HepG2 (cell line): ENCODE results near the gene MTUS2. TPM values are rescaled to one million over a fixed set of nuclear protein-coding genes. Genes with fewer than 3 reads are reported as not detected.

ENCODE experiments used
- ATAC-seq: fragments of 200-7000 bp; cut with Tn5 transposase; 3 replicates; pipeline ENCODE4 v1.9.1; 2020; ENCODE audit warnings: mild to moderate bottlenecking, moderate library complexity
- BruUV-seq: library from RNA; stranded (reverse); fragments of 400-500 nt; replicated peaks from 2 replicates; lab custom pipeline; 2021; lab: Mats Ljungman, UMichigan
- CTCF ChIA-PET: fragments of 300-600 bp; formaldehyde crosslinking; extraction: SDS; loops from one replicate; lab custom pipeline; 2021; ENCODE audit warnings: low total read pairs, inconsistent platforms, low intra/inter-chr PET ratio; lab: Yijun Ruan, JAX
- POLR2A ChIA-PET: fragments of 350-600 bp; sonication (Branson Sonifier 250); formaldehyde crosslinking; loops from one replicate; lab custom pipeline; 2020; ENCODE audit warnings: antibody characterized with exemption, inconsistent platforms; lab: Yijun Ruan, JAX
- DNase-seq: peaks from one replicate; pipeline ENCODE4 v3.0.0-alpha.2; 2015; ENCODE audit warnings: low spot score
- FAIRE-seq: peaks from 3 replicates; lab custom pipeline; 2011; peaks lifted over from hg19 to GRCh38; lab: Jason Lieb, UNC
- H2AFZ ChIP-seq: one replicate; pipeline ENCODE4 v1.6.1; 2011; ENCODE audit warnings: low read length, inconsistent platforms
- H3K27ac ChIP-seq: fragments of 300-600 bp; 3 replicates; pipeline ENCODE4 v1.8.0; 2011; ENCODE audit warnings: mixed run types, mild to moderate bottlenecking, mixed read lengths, low read length, inconsistent platforms; ENCODE audit not compliant: insufficient read depth; ENCODE audit errors: extremely low read length
- H3K27me3 ChIP-seq, 2 experiments: fragments of 200-600 bp in 1 of 2; 2 replicates in 1 of 2; 3 replicates in 1 of 2; pipeline versions ENCODE4 v1.6.0 to v1.8.0; 2011; ENCODE audit warnings: low read length in 2 of 2, mild to moderate bottlenecking in 2 of 2, moderate library complexity in 2 of 2, inconsistent platforms in 1 of 2; ENCODE audit not compliant: insufficient read depth in 2 of 2, control insufficient read depth in 1 of 2
- H3K36me3 ChIP-seq, 2 experiments: fragments of 200-600 bp in 1 of 2; replicated peaks in 1 of 2; 2 replicates in 1 of 2; 3 replicates in 1 of 2; pipeline versions ENCODE4 v1.5.1 to v1.8.0; 2011; ENCODE audit warnings: low read length in 2 of 2, inconsistent platforms in 1 of 2; ENCODE audit not compliant: insufficient read depth in 2 of 2, control insufficient read depth in 1 of 2
- H3K4me1 ChIP-seq: 2 replicates; pipeline ENCODE4 v1.5.1; 2012; ENCODE audit warnings: low read length, inconsistent platforms; ENCODE audit not compliant: insufficient read depth
- H3K4me2 ChIP-seq: 2 replicates; pipeline ENCODE4 v1.6.0; 2011; ENCODE audit warnings: low read depth, low read length, inconsistent platforms
- H3K4me3 ChIP-seq, 3 experiments: fragments of 200-600 bp in 1 of 3; sonication (generic), shearing (Covaris generic) in 1 of 3; replicated peaks in 1 of 3; 2 replicates each; pipeline ENCODE4 v1.5.1; 2011 to 2016; ENCODE audit warnings: low read length in 3 of 3, inconsistent platforms in 2 of 3, low read depth in 2 of 3, mild to moderate bottlenecking in 2 of 3, control low read depth in 1 of 3, mixed read lengths in 1 of 3; ENCODE audit not compliant: insufficient read depth in 1 of 3
- H3K79me2 ChIP-seq: one replicate; pipeline ENCODE4 v1.6.1; 2011; ENCODE audit warnings: low read length, inconsistent platforms; ENCODE audit not compliant: insufficient read depth
- H3K9ac ChIP-seq: 2 replicates; pipeline ENCODE4 v1.6.0; 2011; ENCODE audit warnings: mild to moderate bottlenecking, low read depth, low read length, inconsistent platforms; ENCODE audit not compliant: insufficient read depth
- H3K9me3 ChIP-seq: 2 replicates; pipeline ENCODE4 v1.5.1; 2012; ENCODE audit warnings: mild to moderate bottlenecking, low read length
- H4K20me1 ChIP-seq: 2 replicates; pipeline ENCODE4 v1.6.0; 2011; ENCODE audit warnings: inconsistent platforms, mild to moderate bottlenecking, low read length, moderate library complexity; ENCODE audit not compliant: insufficient read depth
- ARNT2 ChIP-seq: sonication (generic); formaldehyde crosslinking; IDR thresholded peaks from 2 replicates; pipeline ENCODE4 v1.8.0; 2022; ENCODE audit warnings: mild to moderate bottlenecking, low read depth, missing genetic modification reagents, moderate library complexity
- CTCF ChIP-seq: sonication (generic); formaldehyde crosslinking; IDR thresholded peaks from 2 replicates; pipeline ENCODE4 v1.5.0; 2020; ENCODE audit warnings: mild to moderate bottlenecking, missing genetic modification reagents, moderate library complexity
- DNMT1 ChIP-seq: sonication (generic); formaldehyde crosslinking; IDR thresholded peaks from 2 replicates; pipeline ENCODE4 v1.5.1; 2020; ENCODE audit warnings: mild to moderate bottlenecking, missing genetic modification reagents
- FLYWCH1 ChIP-seq: sonication (generic); formaldehyde crosslinking; IDR thresholded peaks from 2 replicates; pipeline ENCODE4 v1.8.1; 2023; ENCODE audit warnings: mild to moderate bottlenecking, missing genetic modification reagents
- KDM2A ChIP-seq: sonication (generic); formaldehyde crosslinking; IDR thresholded peaks from 2 replicates; pipeline ENCODE4 v1.4.0; 2020; ENCODE audit warnings: low read depth, missing genetic modification reagents, borderline replicate concordance
- NKX3-1 ChIP-seq: sonication (generic); formaldehyde crosslinking; IDR thresholded peaks from 2 replicates; pipeline ENCODE4 v1.5.0; 2020; ENCODE audit warnings: missing genetic modification reagents
- ONECUT2 ChIP-seq: sonication (generic); formaldehyde crosslinking; IDR thresholded peaks from 2 replicates; pipeline ENCODE4 v1.4.0; 2020; ENCODE audit warnings: missing genetic modification reagents
- PHF8 ChIP-seq: sonication (generic); formaldehyde crosslinking; IDR thresholded peaks from 2 replicates; pipeline ENCODE4 v1.5.0; 2020; ENCODE audit warnings: missing genetic modification reagents
- RAD51 ChIP-seq: fragments of 450-650 bp; IDR thresholded peaks from 2 replicates; pipeline ENCODE4 v1.6.1; 2016; ENCODE audit warnings: borderline replicate concordance
- RERE ChIP-seq: IDR thresholded peaks from 2 replicates; pipeline ENCODE4 v1.6.1; 2016; ENCODE audit warnings: low read depth, missing genetic modification reagents, missing compliant biosample characterization
- SRSF1 ChIP-seq: fragments of 200-400 bp; formaldehyde crosslinking; optimal IDR thresholded peaks from 2 replicates; pipeline ENCODE3; 2017; ENCODE audit warnings: mild to moderate bottlenecking, low read depth, low read length, moderate library complexity
- ZBTB39 ChIP-seq: sonication (generic); formaldehyde crosslinking; IDR thresholded peaks from 2 replicates; pipeline ENCODE4 v1.5.0; 2020; ENCODE audit warnings: missing genetic modification reagents
- ZNF777 ChIP-seq: sonication (generic); formaldehyde crosslinking; IDR thresholded peaks from 2 replicates; pipeline ENCODE4 v1.4.0; 2020; ENCODE audit warnings: missing genetic modification reagents
- WGBS: methylation state at CpG from one replicate; pipeline ENCODE4 v1.1.6; 2017; ENCODE audit warnings: low lambda C conversion rate; 5-methylcytosine and 5-hydroxymethylcytosine counted together
- in situ Hi-C: cut with HindIII; loops from 2 replicates; pipeline ENCODE4 v1.10.0; 2017; ENCODE audit warnings: low pct_unique_long_range_greater_than_20kb; ENCODE audit not compliant: extremely low pct_ligation_motif_present
- intact Hi-C: fragments of 100-400 bp; cut with micrococcal nuclease; formaldehyde crosslinking; loops from one replicate; pipeline ENCODE4 v1.10.0; 2022; ENCODE audit not compliant: unreplicated experiment
- polyA plus RNA-seq, 8 experiments: library from polyadenylated mRNA; depleted of rRNA in 3 of 8; stranded (reverse) in 7 of 8; unstranded in 1 of 8; fragments of >200 nt; fragmentation: Illumina TruSeq in 4 of 8; extraction: Trizol in 4 of 8; gene quantifications; 2 replicates each; pipeline versions ENCODE4 v1.2.1 to v1.2.3, GENCODE V29; 2011 to 2016; ENCODE audit warnings: low read depth in 4 of 8, missing spikeins in 1 of 8, mixed read lengths in 1 of 8; ENCODE audit not compliant: insufficient read depth in 1 of 8
- total RNA-seq, 5 experiments: library from RNA; depleted of rRNA; stranded (reverse); fragments of >200 nt; fragmentation: Illumina TruSeq; extraction: Trizol; gene quantifications; 2 replicates each; pipeline ENCODE4 v1.2.3, GENCODE V29; 2016; ENCODE audit warnings: low read depth in 1 of 5

Gene MTUS2
- total and polyA plus RNA-seq, 2 of the 13 experiments (the other 11 are each of a cell fraction or from before 2014, with no cell fraction given), result not detected

GRCh38 chr13:29255567-29255966, 435.4 kb downstream of the MTUS2 start (continued):
- no peak for TF ChIP-seq RERE (CRISPR knock-in tag)
- TF ChIP-seq ONECUT2 (CRISPR knock-in tag), result no peak
- no peak for TF ChIP-seq CTCF (CRISPR knock-in tag)
- no peak for TF ChIP-seq ARNT2
- TF ChIP-seq NKX3-1 (CRISPR knock-in tag), result no peak
- TF ChIP-seq DNMT1 (CRISPR knock-in tag), result no peak

- FAIRE-seq (no peak), ATAC-seq (no peak), DNase-seq (no peak)
- Histone ChIP-seq H3K36me3 (no peaks in the 10 kb centered on the region), H3K79me2 (no peaks in the 10 kb centered on the region), H4K20me1 (no peaks in the 10 kb centered on the region), H3K27me3 (no peaks in the 10 kb centered on the region), H3K4me2 (no peak overlapping the region), H3K4me3 (no peak overlapping the region), H3K9ac (no peak overlapping the region), H3K9me3 (peaks cover 64% of the 10 kb centered on the region), H3K27ac (no peak overlapping the region), H2AFZ (no peak overlapping the region), H3K4me1 (no peaks in the 10 kb centered on the region)
- ChIA-PET POLR2A (no interaction called here), CTCF (no interaction called here)
- no TSS peak for BruUV-seq
- in situ Hi-C loops (no loop called here), intact Hi-C loops (no loop called here)
- 4% methylated on average over 4 of the region's 4 CpGs for WGBS
- TF ChIP-seq FLYWCH1 (CRISPR knock-in tag) (no peak), KDM2A (CRISPR knock-in tag) (no peak), RAD51 (no peak), ZNF777 (CRISPR knock-in tag) (no peak), ZBTB39 (CRISPR knock-in tag) (no peak), SRSF1 (no peak), PHF8 (CRISPR knock-in tag) (no peak)
These were observed 440.5 kb downstream of the MTUS2 start for GRCh38 chr13:29260684-29261083.
